IMR-90 (cell line): ENCODE measurements around the gene ACVR1. TPM values are rescaled to one million over a fixed set of nuclear protein-coding genes. Genes with fewer than 3 reads are reported as not detected.

Experiments
- ATAC-seq: fragments of 200-7000 bp; cut with Tn5 transposase; 2 replicates; pipeline ENCODE4 v1.9.1; 2020; ENCODE audit warnings: low read depth, mild to moderate bottlenecking, moderate library complexity
- BruUV-seq: library from RNA; stranded (reverse); fragments of 400-500 nt; replicated peaks from 2 replicates; lab custom pipeline; 2021; lab: Mats Ljungman, UMichigan
- CTCF ChIA-PET: fragments of 300-600 bp; formaldehyde crosslinking; extraction: SDS; loops from one replicate; lab custom pipeline; 2021; ENCODE audit warnings: antibody characterized with exemption; lab: Yijun Ruan, JAX
- POLR2A ChIA-PET: fragments of 300-600 bp; sonication (Branson Sonifier 250); formaldehyde crosslinking; loops from one replicate; lab custom pipeline; 2022; ENCODE audit warnings: antibody characterized with exemption; ENCODE audit not compliant: unreplicated experiment; lab: Charles Lee
- DNase-seq: peaks from one replicate; pipeline ENCODE4 v3.0.0; 2013
- H2AFZ ChIP-seq: replicated peaks from 2 replicates; pipeline ENCODE3; 2013; ENCODE audit warnings: low read length, mild to moderate bottlenecking; ENCODE audit not compliant: poor library complexity
- H2AK5ac ChIP-seq: 2 replicates; pipeline ENCODE4 v1.6.1; 2013; ENCODE audit warnings: low read depth, low read length, inconsistent platforms
- H2AK9ac ChIP-seq: replicated peaks from 2 replicates; pipeline ENCODE3; 2013; ENCODE audit warnings: mild to moderate bottlenecking, low read depth, low read length, moderate library complexity; ENCODE audit not compliant: poor library complexity
- H2BK120ac ChIP-seq: 2 replicates; pipeline ENCODE4 v1.6.1; 2013; ENCODE audit warnings: low read depth, low read length, inconsistent platforms
- H2BK15ac ChIP-seq: 3 replicates; pipeline ENCODE4 v1.6.1; 2013; ENCODE audit warnings: low read depth, low read length, inconsistent platforms
- H2BK20ac ChIP-seq: 2 replicates; pipeline ENCODE4 v1.6.1; 2013; ENCODE audit warnings: low read depth, mild to moderate bottlenecking, inconsistent platforms, low read length, moderate library complexity
- H2BK5ac ChIP-seq: 2 replicates; pipeline ENCODE4 v1.6.1; 2013; ENCODE audit warnings: mild to moderate bottlenecking, low read depth, low read length, inconsistent platforms; ENCODE audit not compliant: poor library complexity, severe bottlenecking
- H3K14ac ChIP-seq: replicated peaks from 2 replicates; pipeline ENCODE4 v1.6.1; 2013; ENCODE audit warnings: low read depth, low read length, inconsistent platforms
- H3K18ac ChIP-seq: 2 replicates; pipeline ENCODE4 v1.6.1; 2013; ENCODE audit warnings: low read depth, low read length, control low read depth
- H3K23ac ChIP-seq: 2 replicates; pipeline ENCODE4 v1.6.1; 2013; ENCODE audit warnings: low read depth, low read length, inconsistent platforms
- H3K27ac ChIP-seq: 2 replicates; pipeline ENCODE4 v1.5.1; 2013; ENCODE audit warnings: mild to moderate bottlenecking, control low read depth, low read length; ENCODE audit not compliant: insufficient read depth
- H3K27me3 ChIP-seq: 2 replicates; pipeline ENCODE4 v1.6.1; 2013; ENCODE audit warnings: low read length; ENCODE audit not compliant: control insufficient read depth, insufficient read depth
- H3K36me3 ChIP-seq: 2 replicates; pipeline ENCODE4 v1.6.1; 2013; ENCODE audit warnings: low read length, mixed read lengths; ENCODE audit not compliant: control insufficient read depth, insufficient read depth
- H3K4ac ChIP-seq: 2 replicates; pipeline ENCODE4 v1.6.1; 2013; ENCODE audit warnings: low read depth, low read length, inconsistent platforms
- H3K4me1 ChIP-seq: 2 replicates; pipeline ENCODE4 v1.6.1; 2013; ENCODE audit warnings: low read length, mixed read lengths; ENCODE audit not compliant: control insufficient read depth, insufficient read depth
- H3K4me2 ChIP-seq: 2 replicates; pipeline ENCODE4 v1.6.1; 2013; ENCODE audit warnings: low read depth, mild to moderate bottlenecking, control low read depth, low read length, moderate library complexity
- H3K4me3 ChIP-seq: 2 replicates; pipeline ENCODE4 v1.5.1; 2013; ENCODE audit warnings: low read depth, mild to moderate bottlenecking, control low read depth, low read length, moderate library complexity; ENCODE audit not compliant: insufficient read depth
- H3K56ac ChIP-seq: 2 replicates; pipeline ENCODE4 v1.6.1; 2013; ENCODE audit warnings: low read length, inconsistent platforms; ENCODE audit not compliant: insufficient read depth; ENCODE audit errors: extremely low read depth
- H3K79me1 ChIP-seq, 2 experiments: 2 replicates each; pipeline ENCODE4 v1.6.1; 2013; ENCODE audit warnings: low read length in 2 of 2, inconsistent platforms in 1 of 2, low read depth in 1 of 2
- H3K9ac ChIP-seq: 2 replicates; pipeline ENCODE4 v1.6.1; 2013; ENCODE audit warnings: low read depth, low read length, control low read depth
- H3K9me1 ChIP-seq: 2 replicates; pipeline ENCODE4 v1.6.1; 2013; ENCODE audit warnings: low read length, inconsistent platforms; ENCODE audit not compliant: insufficient read depth
- H3K9me3 ChIP-seq: 2 replicates; pipeline ENCODE4 v1.6.1; 2013; ENCODE audit warnings: low read length; ENCODE audit not compliant: control insufficient read depth, insufficient read depth
- H4K20me1 ChIP-seq: 2 replicates; pipeline ENCODE4 v1.6.1; 2013; ENCODE audit warnings: low read length, inconsistent platforms; ENCODE audit not compliant: insufficient read depth
- H4K5ac ChIP-seq: 2 replicates; pipeline ENCODE4 v1.6.1; 2013; ENCODE audit warnings: mild to moderate bottlenecking, low read depth, low read length, control low read depth
- H4K8ac ChIP-seq, 2 experiments: 2 replicates each; pipeline ENCODE4 v1.6.1; 2013; ENCODE audit warnings: low read depth in 2 of 2, low read length in 2 of 2, control low read depth in 1 of 2, inconsistent platforms in 1 of 2
- H4K91ac ChIP-seq: 2 replicates; pipeline ENCODE4 v1.6.1; 2013; ENCODE audit warnings: low read depth, low read length, inconsistent platforms; ENCODE audit not compliant: insufficient read depth
- BHLHE40 ChIP-seq: fragments of 150-350 bp; IDR thresholded peaks from 2 replicates; pipeline ENCODE4 v1.6.1; 2016; ENCODE audit warnings: mild to moderate bottlenecking, low read depth, low read length
- FOS ChIP-seq: fragments of 150-350 bp; IDR thresholded peaks from 2 replicates; pipeline ENCODE4 v1.6.1; 2016; ENCODE audit warnings: low read depth, low read length
- MXI1 ChIP-seq: IDR thresholded peaks from 2 replicates; pipeline ENCODE4 v1.6.1; 2012; ENCODE audit warnings: low read depth, mild to moderate bottlenecking, low read length, moderate library complexity, borderline replicate concordance
- RFX5 ChIP-seq: IDR thresholded peaks from 2 replicates; pipeline ENCODE4 v1.8.0; 2012; ENCODE audit warnings: low read depth, mild to moderate bottlenecking, low read length, moderate library complexity
- SMC3 ChIP-seq: fragments of 150-350 bp; IDR thresholded peaks from 2 replicates; pipeline ENCODE4 v1.6.1; 2016; ENCODE audit warnings: low read depth, mild to moderate bottlenecking, antibody characterized with exemption, low read length, moderate library complexity
- WGBS, 2 experiments: methylation state at CpG; one replicate each; pipeline versions ENCODE4 v1.1.5 to v1.1.7; 2013; ENCODE audit warnings: missing lambda C conversion rate in 2 of 2; ENCODE audit not compliant: insufficient read length in 1 of 2; ENCODE audit errors: extremely low coverage in 2 of 2; 5-methylcytosine and 5-hydroxymethylcytosine counted together
- dilution Hi-C: fragments of 300-500 bp; cut with HindIII; formaldehyde crosslinking; loops from one replicate; pipeline ENCODE4 v1.14.3; 2018; ENCODE audit warnings: low sequenced_read_pairs; ENCODE audit not compliant: unreplicated experiment
- in situ Hi-C: fragments of 300-500 bp; cut with MboI; formaldehyde crosslinking; loops from 3 replicates; pipeline ENCODE4 v1.14.3; 2019; ENCODE audit warnings: low sequenced_read_pairs, inconsistent platforms, mixed read lengths
- intact Hi-C: fragments of 100-400 bp; cut with micrococcal nuclease; formaldehyde crosslinking; loops from 2 replicates; pipeline ENCODE4 v1.10.0; 2022
- polyA plus RNA-seq, 3 experiments: library from polyadenylated mRNA; depleted of rRNA; stranded (reverse); fragments of >200 nt; gene quantifications; 2 replicates each; pipeline ENCODE4 v1.2.3, GENCODE V29; 2012; ENCODE audit warnings: low replicate concordance in 1 of 3
- total RNA-seq: library from RNA; depleted of rRNA; stranded (reverse); fragments of >200 nt; gene quantifications from 2 replicates; pipeline ENCODE4 v1.2.3, GENCODE V29; 2012
- TF ChIP-seq, protein P1 (sequence below): fragments of 150-350 bp; IDR thresholded peaks from 2 replicates; pipeline ENCODE4 v1.6.1; 2017; ENCODE audit warnings: mild to moderate bottlenecking, antibody characterized with exemption, low read length, low read depth

ACVR1 gene
- total and polyA plus RNA-seq, 2 of the 4 experiments (the other 2 are of a cell fraction), result 21.1 to 40.8 TPM

DNA sequence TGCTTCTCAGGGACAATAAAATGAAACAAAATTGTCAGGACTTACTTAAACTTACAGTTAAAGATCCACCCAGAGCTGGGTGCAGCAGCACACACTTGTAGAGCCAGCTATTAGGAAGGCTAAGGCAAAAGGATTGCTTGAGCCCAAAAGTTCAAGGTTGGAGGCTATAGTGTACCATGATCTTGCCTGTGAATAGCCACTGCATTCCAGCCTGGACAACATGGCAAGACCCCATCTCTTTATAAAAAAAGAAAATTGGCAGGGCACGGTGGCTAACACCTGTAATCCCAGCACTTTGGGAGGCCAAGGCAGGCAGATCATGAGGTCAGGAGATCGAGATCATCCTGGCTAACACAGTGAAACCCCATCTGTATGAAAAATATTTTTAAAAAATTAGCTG lies 34.6 kb downstream of the ACVR1 start:
- intact Hi-C loops, result no loop called here
- no peak overlapping the region for H3K4ac ChIP-seq
- no peak overlapping the region for H3K56ac ChIP-seq
- no peak overlapping the region for H2BK20ac ChIP-seq
- no peak overlapping the region for H4K91ac ChIP-seq
- H3K79me1 ChIP-seq, result peaks cover 46 to 82% of the 10 kb centered on the region in 2 experiments
- no peak overlapping the region for H3K27ac ChIP-seq
- no peak for TF ChIP-seq BHLHE40
- TF ChIP-seq SMC3, result no peak
- TF ChIP-seq FOS, result no peak
- no peak for TF ChIP-seq RFX5
- TF ChIP-seq, protein P1, sequence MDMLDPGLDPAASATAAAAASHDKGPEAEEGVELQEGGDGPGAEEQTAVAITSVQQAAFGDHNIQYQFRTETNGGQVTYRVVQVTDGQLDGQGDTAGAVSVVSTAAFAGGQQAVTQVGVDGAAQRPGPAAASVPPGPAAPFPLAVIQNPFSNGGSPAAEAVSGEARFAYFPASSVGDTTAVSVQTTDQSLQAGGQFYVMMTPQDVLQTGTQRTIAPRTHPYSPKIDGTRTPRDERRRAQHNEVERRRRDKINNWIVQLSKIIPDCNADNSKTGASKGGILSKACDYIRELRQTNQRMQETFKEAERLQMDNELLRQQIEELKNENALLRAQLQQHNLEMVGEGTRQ, result no peak
- no peak for TF ChIP-seq MXI1
- no peak overlapping the region for H4K5ac ChIP-seq
- ATAC-seq, result no peak
- H2BK5ac ChIP-seq, result no peak overlapping the region
- WGBS, 2 experiments, result no CpG with 5 or more reads among the region's 2 CpGs
- H3K18ac ChIP-seq, result no peak overlapping the region
- peaks cover 17% of the 10 kb centered on the region for H4K20me1 ChIP-seq
- BruUV-seq, result no TSS peak
- H3K23ac ChIP-seq, result no peak overlapping the region
- in situ Hi-C loops, result no loop called here
- no peak overlapping the region for H3K4me3 ChIP-seq
- no peak overlapping the region for H3K4me2 ChIP-seq
- no peak overlapping the region for H2BK15ac ChIP-seq
- H3K27me3 ChIP-seq, result no peaks in the 10 kb centered on the region
- H2AK9ac ChIP-seq, result no peak overlapping the region
- H3K9me3 ChIP-seq, result no peaks in the 10 kb centered on the region
- no peak overlapping the region for H3K14ac ChIP-seq
- ChIA-PET CTCF (no interaction called here), POLR2A (no interaction called here)
- peaks cover 1% of the 10 kb centered on the region; the same call in 1 of the 2 replicates for H3K36me3 ChIP-seq
- H4K8ac ChIP-seq, result no peak overlapping the region
- no peak overlapping the region for H3K9ac ChIP-seq
- no peak overlapping the region for H2AK5ac ChIP-seq
- H3K9me1 ChIP-seq, result peaks cover 35% of the 10 kb centered on the region
- dilution Hi-C loops, result no loop called here
- no peak overlapping the region for H2BK120ac ChIP-seq
- peaks cover 26% of the 10 kb centered on the region for H3K4me1 ChIP-seq
- H2AFZ ChIP-seq, result no peak overlapping the region
- no peak for DNase-seq
